WTC11 (cell line): ENCODE data around the gene C10orf67.

Experiments
- CTCF ChIP-seq: fragments of 200-600 bp; IDR thresholded peaks from 2 replicates; pipeline ENCODE4 v1.8.0; 2022; ENCODE audit warnings: antibody characterized with exemption
- E2F5 ChIP-seq: sonication (generic); formaldehyde crosslinking; IDR thresholded peaks from 2 replicates; pipeline ENCODE4 v1.8.1; 2022; ENCODE audit warnings: mild to moderate bottlenecking, moderate library complexity, missing genetic modification reagents
- ELF4 ChIP-seq: sonication (generic); formaldehyde crosslinking; IDR thresholded peaks from 2 replicates; pipeline ENCODE4 v1.8.1; 2022; ENCODE audit warnings: low read depth, mild to moderate bottlenecking, moderate library complexity, missing genetic modification reagents
- NR2C2 ChIP-seq: sonication (generic); formaldehyde crosslinking; IDR thresholded peaks from 2 replicates; pipeline ENCODE4 v1.8.0; 2022; ENCODE audit warnings: mild to moderate bottlenecking, missing genetic modification reagents
- NR3C1 ChIP-seq: sonication (generic); formaldehyde crosslinking; conservative IDR thresholded peaks from 2 replicates; pipeline ENCODE4 v1.8.1; 2023; ENCODE audit warnings: low read depth, mild to moderate bottlenecking, missing genetic modification reagents
- USF1 ChIP-seq: sonication (generic); formaldehyde crosslinking; IDR thresholded peaks from 2 replicates; pipeline ENCODE4 v1.8.0; 2022; ENCODE audit warnings: mild to moderate bottlenecking, missing genetic modification reagents
- USF2 ChIP-seq: sonication (generic); formaldehyde crosslinking; IDR thresholded peaks from 2 replicates; pipeline ENCODE4 v1.8.1; 2023; ENCODE audit warnings: mild to moderate bottlenecking, missing genetic modification reagents, moderate library complexity
- TF ChIP-seq, protein P1 (sequence below): sonication (generic); formaldehyde crosslinking; IDR thresholded peaks from 2 replicates; pipeline ENCODE4 v1.8.0; 2023; ENCODE audit warnings: missing genetic modification reagents, mild to moderate bottlenecking, borderline replicate concordance
- TF ChIP-seq, protein P2 (sequence below): sonication (generic); formaldehyde crosslinking; IDR thresholded peaks from 2 replicates; pipeline ENCODE4 v1.8.1; 2023; ENCODE audit warnings: mild to moderate bottlenecking, moderate library complexity, missing genetic modification reagents
- TF ChIP-seq, protein P3 (sequence below): sonication (generic); formaldehyde crosslinking; IDR thresholded peaks from 2 replicates; pipeline ENCODE4 v1.8.0; 2022; ENCODE audit warnings: missing genetic modification reagents
- TF ChIP-seq, protein P4 (sequence below): sonication (generic); formaldehyde crosslinking; IDR thresholded peaks from 2 replicates; pipeline ENCODE4 v1.8.0; 2022; ENCODE audit warnings: mild to moderate bottlenecking, missing genetic modification reagents

- TF ChIP-seq CTCF (no peak), E2F5 (CRISPR knock-in tag) (no peak), ELF4 (CRISPR knock-in tag) (no peak), NR3C1 (CRISPR knock-in tag) (no peak), USF1 (CRISPR knock-in tag) (no peak), USF2 (CRISPR knock-in tag) (no peak), NR2C2 (no peak)
- TF ChIP-seq, protein P1, sequence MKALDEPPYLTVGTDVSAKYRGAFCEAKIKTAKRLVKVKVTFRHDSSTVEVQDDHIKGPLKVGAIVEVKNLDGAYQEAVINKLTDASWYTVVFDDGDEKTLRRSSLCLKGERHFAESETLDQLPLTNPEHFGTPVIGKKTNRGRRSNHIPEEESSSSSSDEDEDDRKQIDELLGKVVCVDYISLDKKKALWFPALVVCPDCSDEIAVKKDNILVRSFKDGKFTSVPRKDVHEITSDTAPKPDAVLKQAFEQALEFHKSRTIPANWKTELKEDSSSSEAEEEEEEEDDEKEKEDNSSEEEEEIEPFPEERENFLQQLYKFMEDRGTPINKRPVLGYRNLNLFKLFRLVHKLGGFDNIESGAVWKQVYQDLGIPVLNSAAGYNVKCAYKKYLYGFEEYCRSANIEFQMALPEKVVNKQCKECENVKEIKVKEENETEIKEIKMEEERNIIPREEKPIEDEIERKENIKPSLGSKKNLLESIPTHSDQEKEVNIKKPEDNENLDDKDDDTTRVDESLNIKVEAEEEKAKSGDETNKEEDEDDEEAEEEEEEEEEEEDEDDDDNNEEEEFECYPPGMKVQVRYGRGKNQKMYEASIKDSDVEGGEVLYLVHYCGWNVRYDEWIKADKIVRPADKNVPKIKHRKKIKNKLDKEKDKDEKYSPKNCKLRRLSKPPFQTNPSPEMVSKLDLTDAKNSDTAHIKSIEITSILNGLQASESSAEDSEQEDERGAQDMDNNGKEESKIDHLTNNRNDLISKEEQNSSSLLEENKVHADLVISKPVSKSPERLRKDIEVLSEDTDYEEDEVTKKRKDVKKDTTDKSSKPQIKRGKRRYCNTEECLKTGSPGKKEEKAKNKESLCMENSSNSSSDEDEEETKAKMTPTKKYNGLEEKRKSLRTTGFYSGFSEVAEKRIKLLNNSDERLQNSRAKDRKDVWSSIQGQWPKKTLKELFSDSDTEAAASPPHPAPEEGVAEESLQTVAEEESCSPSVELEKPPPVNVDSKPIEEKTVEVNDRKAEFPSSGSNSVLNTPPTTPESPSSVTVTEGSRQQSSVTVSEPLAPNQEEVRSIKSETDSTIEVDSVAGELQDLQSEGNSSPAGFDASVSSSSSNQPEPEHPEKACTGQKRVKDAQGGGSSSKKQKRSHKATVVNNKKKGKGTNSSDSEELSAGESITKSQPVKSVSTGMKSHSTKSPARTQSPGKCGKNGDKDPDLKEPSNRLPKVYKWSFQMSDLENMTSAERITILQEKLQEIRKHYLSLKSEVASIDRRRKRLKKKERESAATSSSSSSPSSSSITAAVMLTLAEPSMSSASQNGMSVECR (CRISPR knock-in tag): no peak
- TF ChIP-seq, protein P2, sequence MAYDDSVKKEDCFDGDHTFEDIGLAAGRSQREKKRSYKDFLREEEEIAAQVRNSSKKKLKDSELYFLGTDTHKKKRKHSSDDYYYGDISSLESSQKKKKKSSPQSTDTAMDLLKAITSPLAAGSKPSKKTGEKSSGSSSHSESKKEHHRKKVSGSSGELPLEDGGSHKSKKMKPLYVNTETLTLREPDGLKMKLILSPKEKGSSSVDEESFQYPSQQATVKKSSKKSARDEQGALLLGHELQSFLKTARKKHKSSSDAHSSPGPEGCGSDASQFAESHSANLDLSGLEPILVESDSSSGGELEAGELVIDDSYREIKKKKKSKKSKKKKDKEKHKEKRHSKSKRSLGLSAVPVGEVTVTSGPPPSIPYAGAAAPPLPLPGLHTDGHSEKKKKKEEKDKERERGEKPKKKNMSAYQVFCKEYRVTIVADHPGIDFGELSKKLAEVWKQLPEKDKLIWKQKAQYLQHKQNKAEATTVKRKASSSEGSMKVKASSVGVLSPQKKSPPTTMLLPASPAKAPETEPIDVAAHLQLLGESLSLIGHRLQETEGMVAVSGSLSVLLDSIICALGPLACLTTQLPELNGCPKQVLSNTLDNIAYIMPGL: no peak
- TF ChIP-seq, protein P3, sequence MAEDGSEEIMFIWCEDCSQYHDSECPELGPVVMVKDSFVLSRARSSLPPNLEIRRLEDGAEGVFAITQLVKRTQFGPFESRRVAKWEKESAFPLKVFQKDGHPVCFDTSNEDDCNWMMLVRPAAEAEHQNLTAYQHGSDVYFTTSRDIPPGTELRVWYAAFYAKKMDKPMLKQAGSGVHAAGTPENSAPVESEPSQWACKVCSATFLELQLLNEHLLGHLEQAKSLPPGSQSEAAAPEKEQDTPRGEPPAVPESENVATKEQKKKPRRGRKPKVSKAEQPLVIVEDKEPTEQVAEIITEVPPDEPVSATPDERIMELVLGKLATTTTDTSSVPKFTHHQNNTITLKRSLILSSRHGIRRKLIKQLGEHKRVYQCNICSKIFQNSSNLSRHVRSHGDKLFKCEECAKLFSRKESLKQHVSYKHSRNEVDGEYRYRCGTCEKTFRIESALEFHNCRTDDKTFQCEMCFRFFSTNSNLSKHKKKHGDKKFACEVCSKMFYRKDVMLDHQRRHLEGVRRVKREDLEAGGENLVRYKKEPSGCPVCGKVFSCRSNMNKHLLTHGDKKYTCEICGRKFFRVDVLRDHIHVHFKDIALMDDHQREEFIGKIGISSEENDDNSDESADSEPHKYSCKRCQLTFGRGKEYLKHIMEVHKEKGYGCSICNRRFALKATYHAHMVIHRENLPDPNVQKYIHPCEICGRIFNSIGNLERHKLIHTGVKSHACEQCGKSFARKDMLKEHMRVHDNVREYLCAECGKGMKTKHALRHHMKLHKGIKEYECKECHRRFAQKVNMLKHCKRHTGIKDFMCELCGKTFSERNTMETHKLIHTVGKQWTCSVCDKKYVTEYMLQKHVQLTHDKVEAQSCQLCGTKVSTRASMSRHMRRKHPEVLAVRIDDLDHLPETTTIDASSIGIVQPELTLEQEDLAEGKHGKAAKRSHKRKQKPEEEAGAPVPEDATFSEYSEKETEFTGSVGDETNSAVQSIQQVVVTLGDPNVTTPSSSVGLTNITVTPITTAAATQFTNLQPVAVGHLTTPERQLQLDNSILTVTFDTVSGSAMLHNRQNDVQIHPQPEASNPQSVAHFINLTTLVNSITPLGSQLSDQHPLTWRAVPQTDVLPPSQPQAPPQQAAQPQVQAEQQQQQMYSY (CRISPR knock-in tag): no peak
- TF ChIP-seq, protein P4, sequence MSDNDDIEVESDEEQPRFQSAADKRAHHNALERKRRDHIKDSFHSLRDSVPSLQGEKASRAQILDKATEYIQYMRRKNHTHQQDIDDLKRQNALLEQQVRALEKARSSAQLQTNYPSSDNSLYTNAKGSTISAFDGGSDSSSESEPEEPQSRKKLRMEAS (CRISPR knock-in tag): no peak
Measured at GRCh38 chr10:23190872-23191763, 153.5 kb downstream of the C10orf67 start.
